Right atrium auricular region (tissue), 2 donors: ENCODE measurements around the gene HOGA1. TPM values are rescaled to one million over a fixed set of nuclear protein-coding genes. Genes with fewer than 3 reads are reported as not detected.
A peak's percentile ranks its signal among the peaks of the same experiment; 100 is the strongest.

Source experiments
- DNase-seq: peaks from one replicate; pipeline ENCODE4 v3.0.0-alpha.2; 2019; ENCODE audit warnings: low spot score
- H3K27ac ChIP-seq, 2 donors: fragments of 200-600 bp; sonication (generic); 1 replicate in 1 of 2; 2 replicates in 1 of 2; pipeline ENCODE4 v1.5.1; 2016 to 2019
- H3K27me3 ChIP-seq, 2 donors: fragments of 200-600 bp; sonication (generic); one replicate each; pipeline versions ENCODE4 v1.5.1 to v1.6.0; 2017 to 2019
- H3K36me3 ChIP-seq: fragments of 200-600 bp; sonication (generic); one replicate; pipeline ENCODE4 v1.5.1; 2016
- H3K4me1 ChIP-seq, 2 donors: fragments of 200-600 bp; sonication (generic); one replicate each; pipeline versions ENCODE4 v1.5.1 to v1.6.0; 2017 to 2019
- H3K4me3 ChIP-seq, 2 donors: fragments of 200-600 bp; sonication (generic); 1 replicate in 1 of 2; 2 replicates in 1 of 2; pipeline ENCODE4 v1.5.1; 2017 to 2019; ENCODE audit warnings: mild to moderate bottlenecking in 1 of 2, moderate library complexity in 1 of 2
- H3K9me3 ChIP-seq, 2 donors: fragments of 200-600 bp; sonication (generic); one replicate each; pipeline ENCODE4 v1.5.1; 2019
- total RNA-seq, 2 donors: library from RNA; depleted of rRNA; stranded (reverse); fragments of >200 nt; gene quantifications; one replicate each; pipeline ENCODE4 v1.1.0, GENCODE V29; 2016
- TF ChIP-seq, protein P1 (sequence below), 2 donors: fragments of 200-600 bp; sonication (generic); IDR thresholded peaks; one replicate each; pipeline ENCODE4 v1.5.1; 2019; ENCODE audit warnings: antibody characterized with exemption in 2 of 2

Gene HOGA1
- total RNA-seq, 2 donors from 2014 or later: 17.6 to 25.6 TPM

DNA sequence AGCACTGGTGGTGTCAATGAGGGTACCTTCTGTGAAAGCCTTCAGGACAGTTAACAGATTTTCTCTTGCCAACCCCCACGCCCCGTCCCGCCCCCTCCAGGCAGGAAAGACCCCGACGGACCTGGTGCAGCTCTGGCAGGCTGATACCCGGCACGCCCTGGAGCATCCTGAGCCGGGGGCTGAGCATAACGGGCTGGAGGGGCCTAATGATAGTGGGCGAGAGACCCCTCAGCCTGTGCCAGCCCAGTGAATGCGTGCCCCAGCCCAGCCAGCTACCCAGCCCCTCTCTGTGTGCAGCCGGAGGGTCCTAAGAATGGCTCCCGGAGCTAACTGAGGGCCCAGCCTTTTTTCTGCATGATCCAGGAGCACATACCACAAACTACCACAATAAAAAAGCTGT is 713 bp upstream of the HOGA1 start:
- DNase-seq: no peak
- Histone ChIP-seq H3K9me3 (no peaks in the 10 kb centered on the region), H3K36me3 (no peaks in the 10 kb centered on the region), H3K4me3 (no peak overlapping the region), H3K27ac (peak overlapping the region; percentile 81 to 92), H3K4me1 (peaks cover 0 to 35% of the 10 kb centered on the region in 2 donors), H3K27me3 (no peaks in the 10 kb centered on the region)
- TF ChIP-seq, protein P1, sequence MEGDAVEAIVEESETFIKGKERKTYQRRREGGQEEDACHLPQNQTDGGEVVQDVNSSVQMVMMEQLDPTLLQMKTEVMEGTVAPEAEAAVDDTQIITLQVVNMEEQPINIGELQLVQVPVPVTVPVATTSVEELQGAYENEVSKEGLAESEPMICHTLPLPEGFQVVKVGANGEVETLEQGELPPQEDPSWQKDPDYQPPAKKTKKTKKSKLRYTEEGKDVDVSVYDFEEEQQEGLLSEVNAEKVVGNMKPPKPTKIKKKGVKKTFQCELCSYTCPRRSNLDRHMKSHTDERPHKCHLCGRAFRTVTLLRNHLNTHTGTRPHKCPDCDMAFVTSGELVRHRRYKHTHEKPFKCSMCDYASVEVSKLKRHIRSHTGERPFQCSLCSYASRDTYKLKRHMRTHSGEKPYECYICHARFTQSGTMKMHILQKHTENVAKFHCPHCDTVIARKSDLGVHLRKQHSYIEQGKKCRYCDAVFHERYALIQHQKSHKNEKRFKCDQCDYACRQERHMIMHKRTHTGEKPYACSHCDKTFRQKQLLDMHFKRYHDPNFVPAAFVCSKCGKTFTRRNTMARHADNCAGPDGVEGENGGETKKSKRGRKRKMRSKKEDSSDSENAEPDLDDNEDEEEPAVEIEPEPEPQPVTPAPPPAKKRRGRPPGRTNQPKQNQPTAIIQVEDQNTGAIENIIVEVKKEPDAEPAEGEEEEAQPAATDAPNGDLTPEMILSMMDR (IDR thresholded peaks at IDR 0.05): no peak

DNA sequence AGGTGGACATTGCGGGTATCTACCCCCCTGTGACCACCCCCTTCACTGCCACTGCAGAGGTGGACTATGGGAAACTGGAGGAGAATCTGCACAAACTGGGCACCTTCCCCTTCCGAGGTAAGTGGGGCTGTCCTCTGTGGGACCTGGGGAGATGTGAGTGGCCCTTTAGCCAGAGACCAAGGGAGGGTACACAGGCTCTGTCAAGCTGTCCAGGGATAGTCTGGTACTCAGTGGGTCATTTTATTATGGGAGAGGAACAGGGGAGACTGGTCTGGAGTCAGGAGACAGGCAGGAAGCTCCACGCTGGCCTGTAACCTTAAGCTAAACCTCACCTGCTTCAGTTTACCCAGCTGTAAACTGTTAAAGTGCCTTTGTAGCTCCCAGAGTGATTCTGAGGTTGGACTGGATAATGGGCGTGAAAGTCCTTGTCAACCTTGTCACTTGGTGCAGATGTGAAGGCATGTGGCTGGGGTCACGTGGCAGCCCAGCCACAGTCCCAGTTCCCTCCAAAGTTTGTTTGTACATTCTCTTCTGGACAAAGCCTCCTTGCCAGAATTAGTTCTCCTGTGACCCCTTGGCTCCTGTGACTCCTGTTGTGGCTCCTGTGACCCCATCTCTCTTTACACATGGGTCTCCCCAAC is 729 bp downstream of the HOGA1 start:
- DNase-seq: no peak
- peak overlapping the region; percentile 81 to 92 for H3K27ac ChIP-seq

DNA sequence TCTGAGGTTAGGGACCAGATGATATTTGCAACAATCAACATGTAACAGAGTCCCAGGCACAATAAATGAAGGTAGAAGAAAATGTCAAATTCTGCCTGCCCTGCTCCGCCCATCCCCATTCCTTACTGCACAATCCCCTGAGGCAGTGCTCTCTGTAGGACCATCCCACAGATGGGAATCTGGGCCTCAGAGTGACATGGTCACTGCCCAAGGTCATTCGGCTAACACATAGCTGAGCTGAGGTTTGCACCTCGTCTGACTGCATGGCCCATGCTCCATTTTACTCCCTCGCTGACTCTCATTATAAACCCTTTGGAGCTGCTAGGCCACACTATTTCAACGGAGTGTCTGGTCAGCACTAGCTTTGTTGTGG is 1.2 kb downstream of the HOGA1 start:
- no peak for DNase-seq
- Histone ChIP-seq H3K9me3 (no peaks in the 10 kb centered on the region), H3K27ac (peak overlapping the region; percentile 81 to 92), H3K27me3 (no peaks in the 10 kb centered on the region), H3K4me1 (peaks cover 0 to 35% of the 10 kb centered on the region in 2 donors), H3K36me3 (no peaks in the 10 kb centered on the region), H3K4me3 (no peak overlapping the region)
- TF ChIP-seq, protein P1 (IDR thresholded peaks at IDR 0.05): no peak

More for the DNA sequence above, 729 bp downstream of the HOGA1 start:
- peaks cover 0 to 35% of the 10 kb centered on the region in 2 donors for H3K4me1 ChIP-seq
- H3K27me3 ChIP-seq: no peaks in the 10 kb centered on the region
- no peak overlapping the region for H3K4me3 ChIP-seq
- H3K9me3 ChIP-seq: no peaks in the 10 kb centered on the region
- TF ChIP-seq, protein P1 (IDR thresholded peaks at IDR 0.05): no peak
- no peaks in the 10 kb centered on the region for H3K36me3 ChIP-seq

DNA sequence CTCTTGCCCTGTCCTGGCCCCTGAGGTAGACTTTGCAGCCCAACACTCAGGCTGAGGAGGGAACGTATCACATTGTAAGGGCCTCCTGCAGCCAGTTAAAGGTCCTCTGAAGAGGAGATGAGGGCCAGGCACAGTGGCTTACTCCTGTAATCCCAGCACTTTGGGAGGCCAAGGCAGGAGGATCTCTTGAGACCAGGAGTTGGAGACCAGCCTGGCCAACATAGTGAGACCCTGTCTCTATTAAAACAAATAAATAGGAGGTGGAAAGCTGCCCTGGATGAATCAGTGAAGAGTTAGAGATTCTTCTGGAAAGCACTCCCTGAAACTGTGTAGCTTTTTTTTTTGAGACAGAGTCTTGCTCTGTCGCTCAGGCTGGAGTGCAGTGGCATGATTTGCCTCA is 3.0 kb downstream of the HOGA1 start:
- no peaks in the 10 kb centered on the region for H3K36me3 ChIP-seq
- H3K27me3 ChIP-seq: no peaks in the 10 kb centered on the region
- H3K27ac ChIP-seq: peak overlapping the region; percentile 81 to 92
- TF ChIP-seq, protein P1 (IDR thresholded peaks at IDR 0.05): no peak
- no peaks in the 10 kb centered on the region for H3K9me3 ChIP-seq
- H3K4me3 ChIP-seq: no peak overlapping the region
- DNase-seq: no peak
- peaks cover 0 to 35% of the 10 kb centered on the region in 2 donors for H3K4me1 ChIP-seq

DNA sequence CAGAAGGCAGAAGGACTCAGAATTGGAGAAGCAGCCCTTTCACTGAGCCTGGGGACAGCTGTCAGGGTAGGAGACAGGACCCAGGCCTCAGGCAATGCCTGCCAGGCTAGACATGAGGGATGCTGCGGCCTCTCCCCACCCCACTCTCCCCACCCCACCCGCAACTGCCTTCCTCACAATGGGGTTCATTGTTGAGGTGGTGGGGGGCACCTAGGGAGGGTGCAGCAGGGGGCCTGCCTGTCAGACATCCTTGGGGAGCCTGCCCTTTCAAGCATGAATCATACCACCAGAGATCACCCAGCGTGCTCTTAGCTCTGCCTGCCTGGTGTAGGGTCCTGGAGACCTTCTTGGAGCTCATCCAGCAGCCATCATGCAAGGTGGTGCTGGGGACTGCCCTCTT is 5.3 kb downstream of the HOGA1 start, which contains the start of gene C10orf62:
Gene C10orf62, plus strand, starts transcription at position 243 of the 400 bp plus-strand sequence. CDS start 177 bp downstream, outside the sequence.
- TF ChIP-seq, protein P1 (IDR thresholded peaks at IDR 0.05): no peak
- Histone ChIP-seq H3K36me3 (no peaks in the 10 kb centered on the region), H3K9me3 (no peaks in the 10 kb centered on the region), H3K27ac (no peak within 1 kb of the TSS), H3K4me3 (no peak within 1 kb of the TSS), H3K4me1 (peaks cover 0 to 30% of the 10 kb centered on the region in 2 donors), H3K27me3 (no peaks in the 10 kb centered on the region)
- DNase-seq: no peak
